Activated CD8-positive, alpha-beta memory T cell treated with anti-CD3 and anti-CD28 coated beads, Interleukin-2, amount 50 U/mL, for 24 hours (primary cell): ENCODE results near the gene BBC3.
A peak's percentile ranks its signal among the peaks of the same experiment; 100 is the strongest.
"Not testable (repeated sequence)": the region's sequence is repeated elsewhere in the genome, so short reads cannot be mapped to it uniquely, and the experiment has no call there.

ENCODE experiments used
- DNase-seq: peaks from one replicate; pipeline ENCODE4 v3.0.0-alpha.2; 2020; ENCODE audit errors: extremely low read depth

The BBC3 gene, protein sequence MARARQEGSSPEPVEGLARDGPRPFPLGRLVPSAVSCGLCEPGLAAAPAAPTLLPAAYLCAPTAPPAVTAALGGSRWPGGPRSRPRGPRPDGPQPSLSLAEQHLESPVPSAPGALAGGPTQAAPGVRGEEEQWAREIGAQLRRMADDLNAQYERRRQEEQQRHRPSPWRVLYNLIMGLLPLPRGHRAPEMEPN

DNA sequence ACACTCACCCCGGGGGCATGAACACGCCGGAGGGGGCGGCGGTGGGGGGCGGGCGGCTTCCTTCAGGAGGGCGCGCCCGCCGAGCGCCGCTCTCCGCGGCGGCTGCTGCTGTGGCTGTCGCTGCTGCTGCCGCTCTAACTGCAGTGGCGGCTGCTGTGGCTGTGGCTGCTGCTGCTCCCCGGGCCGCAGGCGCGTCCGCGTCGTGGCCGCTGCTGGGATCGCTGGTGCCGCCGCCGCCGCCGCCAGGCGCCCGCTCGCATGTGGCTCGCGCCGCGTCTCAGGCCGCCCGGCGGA lies at the start of gene BBC3:
TSS of gene BBC3 (minus strand) at position 279 of the 294 bp plus-strand sequence. CDS start 2,768 bp downstream, outside the sequence.
- no peak for DNase-seq

- no peak for DNase-seq
These were observed 49.3 kb upstream of the BBC3 start for GRCh38 chr19:47280183-47280797.

GRCh38 chr19:47276513-47276912 lies 45.5 kb upstream of the BBC3 start:
- not testable (repeated sequence) for DNase-seq

- DNase-seq = no peak
These were observed 44.9 kb upstream of the BBC3 start for GRCh38 chr19:47275791-47276461.

DNA sequence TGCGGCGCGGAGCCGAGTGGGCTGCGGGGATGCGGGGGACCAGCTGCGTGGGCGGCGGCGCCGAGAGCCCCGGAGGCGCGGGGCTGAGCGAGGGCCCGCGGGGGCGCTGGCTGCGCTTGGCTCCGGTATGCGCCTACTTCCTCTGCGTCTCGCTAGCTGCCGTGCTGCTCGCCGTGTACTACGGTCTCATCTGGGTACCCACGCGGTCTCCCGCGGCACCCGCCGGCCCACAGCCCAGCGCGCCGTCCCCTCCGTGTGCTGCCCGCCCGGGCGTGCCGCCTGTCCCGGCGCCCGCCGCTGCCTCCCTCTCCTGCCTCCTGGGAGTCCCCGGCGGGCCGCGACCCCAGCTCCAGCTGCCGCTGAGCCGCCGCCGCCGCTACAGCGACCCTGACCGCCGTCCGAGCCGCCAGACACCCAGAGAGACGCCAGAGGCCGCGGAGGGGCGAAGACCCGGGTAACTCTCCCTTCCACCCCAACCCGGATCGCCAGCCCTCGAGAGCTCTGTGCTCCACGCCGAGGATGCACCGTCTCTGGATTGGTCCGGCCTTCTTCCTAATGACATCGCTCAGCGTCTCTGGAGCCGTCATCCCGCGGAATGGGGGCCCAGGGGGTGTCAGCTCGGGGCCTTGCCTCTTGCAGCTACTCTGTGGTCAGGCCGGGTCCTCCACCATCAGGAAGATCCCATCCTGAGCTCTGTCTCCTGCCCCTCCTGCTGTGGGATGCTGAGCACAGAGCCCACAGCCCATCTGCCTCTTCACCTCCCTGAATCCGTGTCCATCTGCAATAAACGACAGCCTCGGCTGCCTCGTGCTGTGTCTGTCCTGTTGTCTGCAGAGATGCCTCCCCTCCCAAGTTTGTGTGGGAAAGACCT lies 44.1 kb upstream of the BBC3 start:
- DNase-seq = no peak

- peak; percentile 97 for DNase-seq
These were observed 43.3 kb upstream of the BBC3 start, which contains the start of gene INAFM1 for GRCh38 chr19:47274071-47274890. Gene INAFM1 (plus strand): TSS chr19:47274885. CDS start chr19:47274920, 35 bp downstream.

- peak; percentile 71 for DNase-seq
These were observed 42.5 kb upstream of the BBC3 start for GRCh38 chr19:47273313-47274070.

DNA sequence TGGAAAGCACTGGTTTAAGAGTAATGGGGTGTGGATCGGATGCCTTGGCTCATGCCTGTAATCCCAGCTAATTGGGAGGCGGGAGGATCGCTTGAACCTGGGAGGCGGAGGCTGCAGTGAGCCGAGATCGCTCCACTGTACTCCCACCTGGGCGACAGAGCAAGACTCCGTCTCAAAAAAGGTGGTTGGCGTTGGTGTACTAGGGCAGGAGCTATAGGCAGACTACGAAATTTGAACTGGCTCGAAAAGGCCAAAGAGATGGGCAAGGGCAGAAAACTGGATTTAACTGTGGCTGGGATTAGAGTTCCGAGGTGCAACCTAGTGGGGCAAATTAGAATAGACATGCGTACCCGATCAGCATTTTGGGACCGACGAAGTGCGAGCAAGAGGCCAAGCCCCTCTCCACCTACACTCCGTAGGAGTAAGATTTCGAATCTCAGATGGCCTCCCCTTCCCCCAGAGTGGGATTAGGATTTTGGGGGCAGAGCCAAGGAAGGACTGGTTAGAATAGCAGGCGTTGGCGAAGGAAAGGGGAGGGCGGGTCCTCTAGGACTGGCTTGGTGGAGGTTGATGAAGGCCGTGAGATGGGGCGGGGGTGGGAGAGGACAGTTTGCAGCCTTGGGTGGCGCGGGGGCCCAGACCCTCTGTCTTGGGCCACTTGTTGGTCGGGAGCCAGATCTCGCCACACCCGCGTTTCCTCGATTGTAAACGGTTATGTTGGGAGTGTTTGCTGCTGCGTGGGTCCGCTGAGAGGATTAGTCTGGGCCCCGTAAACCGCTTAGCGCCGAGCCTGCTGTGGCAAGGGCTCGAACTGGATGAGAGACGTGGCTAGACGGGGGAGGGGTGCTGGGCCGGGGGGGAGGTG lies 41.7 kb upstream of the BBC3 start:
- DNase-seq = no peak

DNA sequence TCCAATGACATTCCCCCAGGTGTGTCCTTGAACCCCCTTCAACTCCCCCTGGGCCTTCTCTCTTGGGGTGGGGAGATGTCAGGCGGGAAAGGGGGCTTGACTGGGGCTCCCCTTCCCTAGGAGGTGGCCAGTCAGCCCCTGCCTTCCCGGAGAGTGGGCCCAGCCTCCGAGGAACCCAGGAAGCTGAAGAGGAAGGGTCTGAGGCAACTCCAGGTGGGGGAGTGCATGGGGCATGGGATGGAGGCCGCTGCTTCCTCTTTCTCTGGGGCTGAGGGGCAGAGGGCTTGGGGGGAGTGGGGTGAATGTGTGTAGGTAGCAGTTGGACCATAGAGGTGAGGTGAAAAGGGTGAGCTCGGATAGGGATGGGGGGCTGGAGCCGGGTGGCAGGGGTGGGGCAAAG lies 41.0 kb upstream of the BBC3 start:
- DNase-seq = no peak

GRCh38 chr19:47270408-47270807 lies 39.4 kb upstream of the BBC3 start:
- DNase-seq = no peak

GRCh38 chr19:47269596-47269995 lies 38.6 kb upstream of the BBC3 start:
- no peak for DNase-seq

DNA sequence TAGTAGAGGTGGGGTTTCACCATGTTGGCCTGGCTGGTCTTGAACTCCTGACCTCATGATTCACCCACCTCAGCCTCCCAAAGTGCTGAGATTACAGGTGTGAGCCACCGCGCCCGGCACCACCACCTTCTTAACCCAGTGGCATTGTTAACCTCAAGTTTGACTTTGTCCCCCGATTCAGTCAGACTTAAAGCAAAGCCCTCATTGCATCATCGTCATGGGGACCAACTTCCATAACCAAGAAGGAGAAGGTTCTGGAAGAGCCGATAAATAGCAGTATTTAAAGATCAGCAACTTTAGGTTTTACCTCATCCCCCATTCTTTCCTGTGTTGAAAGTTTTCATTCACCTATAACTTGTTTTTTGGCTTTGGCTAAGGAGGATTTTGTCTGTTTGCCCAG lies 37.0 kb upstream of the BBC3 start:
- no peak for DNase-seq

DNA sequence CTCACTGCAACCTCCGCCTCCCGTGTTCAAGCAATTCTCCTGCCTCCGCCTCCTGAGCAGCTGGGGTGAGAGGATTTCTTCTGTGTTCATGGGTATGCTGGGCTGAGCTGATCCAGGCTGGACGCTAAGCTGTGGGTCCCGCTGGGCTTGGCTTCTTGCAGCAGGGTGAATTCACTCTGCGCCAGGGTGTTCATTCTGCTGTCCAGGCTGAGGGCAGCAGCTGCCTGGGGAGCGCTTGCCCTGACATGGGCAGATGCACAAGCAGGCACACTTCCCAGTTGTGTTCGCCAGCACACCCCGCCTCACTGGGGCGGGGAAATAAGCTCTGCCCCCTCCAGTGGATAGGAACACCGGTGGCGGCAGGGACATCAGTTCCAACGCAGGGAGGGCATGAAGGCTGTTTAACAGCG lies 36.4 kb upstream of the BBC3 start:
- DNase-seq = no peak

DNA sequence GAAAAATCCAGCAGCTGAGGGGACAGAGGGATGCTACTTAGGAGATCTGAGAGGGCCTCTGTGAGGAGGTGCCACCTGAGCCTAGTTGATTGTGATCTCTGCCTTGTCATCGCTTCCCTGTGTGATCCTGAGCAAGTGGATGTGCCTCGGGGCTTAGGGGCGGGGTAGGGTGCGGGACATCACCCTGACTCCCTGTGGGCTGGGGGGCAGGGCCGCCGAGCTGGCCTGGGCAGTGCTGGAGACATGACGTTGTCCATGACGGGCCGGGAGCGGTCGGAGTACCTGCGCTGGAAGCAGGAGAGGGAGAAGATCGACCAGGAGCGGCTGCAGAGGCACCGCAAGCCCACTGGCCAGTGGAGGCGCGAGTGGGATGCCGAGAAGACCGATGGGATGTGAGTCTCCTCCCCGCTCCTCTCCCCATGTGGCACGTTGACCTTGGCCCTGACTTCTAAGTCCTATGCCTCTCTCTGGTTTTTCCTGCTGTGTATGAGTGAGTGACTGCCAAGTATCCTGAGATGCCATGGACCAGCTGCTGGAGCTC lies 35.5 kb upstream of the BBC3 start:
- DNase-seq = no peak

GRCh38 chr19:47264629-47265028 lies 33.6 kb upstream of the BBC3 start:
- DNase-seq = no peak

GRCh38 chr19:47261946-47262793 lies 31.2 kb upstream of the BBC3 start:
- not testable (repeated sequence) for DNase-seq

DNA sequence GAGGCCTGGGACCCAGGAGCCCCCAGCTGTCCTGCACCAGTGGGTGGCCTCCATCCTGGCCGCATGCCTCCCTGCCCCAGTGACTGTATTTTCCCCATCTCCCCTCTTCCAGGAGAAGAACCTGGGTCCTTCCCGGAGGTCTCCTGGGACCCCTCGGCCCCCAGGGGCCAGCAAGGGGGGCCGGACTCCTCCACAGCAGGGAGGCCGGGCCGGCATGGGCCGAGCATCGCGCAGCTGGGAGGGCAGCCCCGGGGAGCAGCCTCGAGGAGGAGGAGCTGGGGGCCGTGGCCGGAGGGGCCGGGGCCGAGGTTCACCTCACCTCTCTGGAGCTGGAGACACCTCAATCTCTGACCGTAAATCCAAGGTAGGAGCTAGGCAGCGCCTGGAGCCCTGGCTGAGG lies 29.5 kb upstream of the BBC3 start:
- no peak for DNase-seq

DNA sequence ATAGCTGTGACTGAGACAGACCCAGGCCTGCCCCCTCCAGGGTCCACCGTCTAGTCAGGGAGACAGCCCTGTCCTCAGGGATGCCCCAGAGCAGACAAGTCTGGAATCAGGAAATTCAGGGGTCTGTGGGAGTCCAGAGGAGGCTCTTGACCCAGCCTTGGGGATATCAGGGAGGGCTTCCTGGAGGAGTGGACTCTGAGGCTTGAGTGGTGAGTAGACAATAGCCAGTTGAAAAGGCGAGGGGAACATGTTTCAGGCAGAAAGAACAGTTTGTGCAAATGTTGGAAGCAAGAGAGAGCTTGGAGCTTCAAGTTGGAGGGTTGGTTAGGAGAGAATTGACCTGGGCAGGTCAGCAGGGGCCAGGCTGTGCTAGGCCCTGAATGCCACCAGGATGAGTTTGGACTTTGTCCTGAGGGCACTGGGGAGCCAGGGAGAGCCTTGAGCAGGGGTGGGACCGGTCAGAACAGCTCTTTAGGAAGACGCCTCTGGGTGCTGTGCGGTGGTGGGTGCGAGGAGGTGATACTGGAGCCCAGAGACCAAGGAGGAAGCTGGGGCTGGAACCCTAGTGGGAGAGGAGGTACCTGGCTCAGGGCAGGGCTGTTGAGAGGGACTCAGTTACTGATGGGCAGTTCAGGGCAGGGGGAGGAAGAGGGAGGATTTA lies 28.0 kb upstream of the BBC3 start:
- DNase-seq = no peak
